Activated naive CD8-positive, alpha-beta T cell treated with anti-CD3 and anti-CD28 coated beads, Interleukin-2, amount 10 ng/mL, durations not matched to agents 7 days and 5 days (primary cell): Measurements from ENCODE around the gene ARID5A. TPM values are rescaled to one million over a fixed set of nuclear protein-coding genes. Genes with fewer than 3 reads are reported as not detected.

ENCODE experiments used
- ATAC-seq: fragments of 150-1000 bp; cut with Tn5 transposase; one replicate; pipeline ENCODE4 v1.10.0; 2021; ENCODE audit warnings: low read depth, moderate library complexity
- POLR2A ChIA-PET: fragments of 350-600 bp; sonication (Branson Sonifier 250); formaldehyde crosslinking; loops from one replicate; lab custom pipeline; 2021; ENCODE audit warnings: antibody characterized with exemption; lab: Charles Lee
- DNase-seq: peaks from one replicate; pipeline ENCODE4 v3.0.0; 2021
- H3K27ac Mint-ChIP-seq: one replicate; pipeline ENCODE4 v1.8.0; 2022; ENCODE audit warnings: mild to moderate bottlenecking, mixed read lengths
- H3K27me3 Mint-ChIP-seq: one replicate; pipeline ENCODE4 v1.8.0; 2022; ENCODE audit warnings: mild to moderate bottlenecking, moderate library complexity, mixed read lengths
- H3K36me3 Mint-ChIP-seq: one replicate; pipeline ENCODE4 v1.8.0; 2021; ENCODE audit warnings: mild to moderate bottlenecking, mixed read lengths
- H3K4me1 Mint-ChIP-seq: one replicate; pipeline ENCODE4 v1.8.0; 2021; ENCODE audit warnings: mixed read lengths
- H3K4me3 Mint-ChIP-seq: one replicate; pipeline ENCODE4 v1.8.0; 2022; ENCODE audit warnings: mild to moderate bottlenecking, moderate library complexity, mixed read lengths
- H3K9me3 Mint-ChIP-seq: one replicate; pipeline ENCODE4 v1.8.0; 2021; ENCODE audit warnings: mixed read lengths
- total RNA-seq, 2 experiments: library from RNA; stranded (reverse); gene quantifications; one replicate each; pipeline ENCODE4 v1.2.3, GENCODE V29; 2021

The ARID5A gene
- total RNA-seq, 2 experiments from 2014 or later: 62.1 to 62.8 TPM

DNA sequence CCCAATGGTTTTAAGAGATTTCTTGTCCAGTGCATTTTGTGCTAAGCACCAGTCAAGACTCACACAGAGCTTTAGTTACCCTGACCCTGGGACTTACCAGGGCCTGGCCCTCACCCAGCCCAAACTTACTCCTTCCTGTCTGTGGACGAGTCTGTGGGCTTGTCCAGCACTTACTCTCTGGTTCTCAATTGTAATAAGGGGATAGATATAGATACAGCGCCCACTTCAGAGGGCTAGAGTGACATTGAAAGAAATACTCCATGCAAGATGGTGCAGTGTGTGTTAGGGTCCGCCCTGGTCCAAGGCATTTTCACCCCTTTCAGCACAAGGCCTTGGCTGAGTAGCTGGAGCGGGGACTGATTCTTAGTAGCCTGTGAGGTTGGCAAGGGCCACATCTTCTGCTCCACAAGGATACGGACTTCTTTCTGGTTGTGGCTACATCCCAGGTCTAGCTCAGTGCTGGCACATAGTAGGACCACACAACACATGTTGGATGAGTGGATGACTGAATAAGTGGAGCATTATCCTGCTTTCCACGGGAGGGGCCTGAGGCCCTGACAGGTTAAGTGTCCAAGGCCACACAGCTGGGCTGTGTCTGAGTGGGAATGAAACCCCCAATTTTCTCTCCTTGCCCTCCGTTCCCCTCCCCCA lies 3.8 kb upstream of the ARID5A start:
- Mint-ChIP-seq H3K4me3 (peak overlapping the region; percentile 71), H3K36me3 (no peaks in the 10 kb centered on the region), H3K4me1 (peaks cover 43% of the 10 kb centered on the region), H3K9me3 (no peaks in the 10 kb centered on the region), H3K27ac (peak overlapping the region; percentile 76), H3K27me3 (no peaks in the 10 kb centered on the region)
- ATAC-seq (no peak), DNase-seq (no peak)
- POLR2A ChIA-PET: interaction anchor here (2.0 kb wide), 1 partner anchor 9 kb away, joined by 7 read pairs; no protein-coding TSS in a partner anchor

DNA sequence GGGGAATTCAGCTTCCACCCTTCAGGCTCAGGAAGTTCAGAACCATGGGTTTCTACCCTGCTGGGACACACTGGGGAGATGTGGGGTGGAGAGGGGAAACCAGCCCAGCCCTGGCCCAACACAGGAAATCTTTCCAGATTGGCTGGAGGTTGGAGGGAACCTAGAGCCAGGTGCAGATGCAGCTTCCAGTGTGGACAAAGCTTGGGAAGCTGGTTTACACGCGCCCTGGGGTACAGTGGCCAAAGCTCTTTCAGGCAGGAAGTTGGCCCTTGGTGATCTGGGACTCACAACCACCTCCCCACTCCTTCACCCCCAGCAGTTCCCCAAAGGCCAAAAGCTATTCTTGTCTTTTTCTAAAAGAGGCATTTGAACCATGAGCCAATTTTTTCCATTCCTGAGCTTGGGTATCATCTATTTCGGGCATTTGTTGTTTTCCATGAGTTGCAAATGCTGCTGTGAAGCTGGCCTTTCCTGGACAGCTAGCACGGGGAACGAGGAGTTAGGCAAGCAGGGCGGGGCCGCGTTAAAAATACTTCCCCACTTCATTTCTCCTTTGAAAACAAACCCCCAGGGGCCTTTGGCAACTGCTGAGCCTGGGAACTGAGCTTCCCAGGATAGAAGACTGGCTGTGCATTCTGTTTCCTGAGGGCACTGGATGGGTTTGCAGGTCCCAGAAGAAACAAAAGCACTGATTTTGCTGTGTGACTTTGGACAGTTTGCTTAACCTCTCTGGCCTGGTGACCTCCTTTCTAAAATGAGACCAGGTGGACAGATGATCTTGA lies 3.1 kb upstream of the ARID5A start:
- no peak overlapping the region for H3K27ac Mint-ChIP-seq
- H3K4me3 Mint-ChIP-seq: no peak overlapping the region
- H3K27me3 Mint-ChIP-seq: no peaks in the 10 kb centered on the region
- no peaks in the 10 kb centered on the region for H3K36me3 Mint-ChIP-seq
- H3K9me3 Mint-ChIP-seq: no peaks in the 10 kb centered on the region
- peaks cover 38% of the 10 kb centered on the region for H3K4me1 Mint-ChIP-seq
- ATAC-seq: no peak
- POLR2A ChIA-PET: interaction anchor here (2.0 kb wide), 1 partner anchor 10 kb away, joined by 7 read pairs; no protein-coding TSS in a partner anchor
- no peak for DNase-seq

DNA sequence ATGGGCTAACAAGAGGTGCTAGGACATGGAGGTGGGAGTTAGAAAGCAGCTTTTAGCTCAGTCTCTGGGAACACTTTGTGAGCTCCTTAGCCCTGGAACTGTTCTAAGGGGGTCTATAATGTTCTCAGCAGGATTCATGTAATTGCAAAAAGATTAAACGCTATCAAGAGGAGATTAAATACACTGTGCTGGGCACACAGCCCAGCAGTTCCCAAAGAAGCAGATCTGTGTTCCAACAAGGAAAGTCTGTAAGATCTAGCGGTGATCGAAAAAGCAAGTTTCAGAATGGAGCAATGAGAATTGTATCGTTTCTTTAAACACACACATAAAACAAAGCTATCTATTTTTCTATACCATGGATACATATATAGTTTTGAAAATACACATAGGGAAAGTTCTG lies 2.4 kb upstream of the ARID5A start:
- no peak overlapping the region for H3K4me3 Mint-ChIP-seq
- peaks cover 2% of the 10 kb centered on the region for H3K36me3 Mint-ChIP-seq
- no peaks in the 10 kb centered on the region for H3K27me3 Mint-ChIP-seq
- POLR2A ChIA-PET: interaction anchor here (2.0 kb wide), 1 partner anchor 10 kb away, joined by 7 read pairs; no protein-coding TSS in a partner anchor
- no peak overlapping the region for H3K27ac Mint-ChIP-seq
- ATAC-seq (no peak), DNase-seq (no peak)
- H3K4me1 Mint-ChIP-seq: peaks cover 36% of the 10 kb centered on the region
- no peaks in the 10 kb centered on the region for H3K9me3 Mint-ChIP-seq

DNA sequence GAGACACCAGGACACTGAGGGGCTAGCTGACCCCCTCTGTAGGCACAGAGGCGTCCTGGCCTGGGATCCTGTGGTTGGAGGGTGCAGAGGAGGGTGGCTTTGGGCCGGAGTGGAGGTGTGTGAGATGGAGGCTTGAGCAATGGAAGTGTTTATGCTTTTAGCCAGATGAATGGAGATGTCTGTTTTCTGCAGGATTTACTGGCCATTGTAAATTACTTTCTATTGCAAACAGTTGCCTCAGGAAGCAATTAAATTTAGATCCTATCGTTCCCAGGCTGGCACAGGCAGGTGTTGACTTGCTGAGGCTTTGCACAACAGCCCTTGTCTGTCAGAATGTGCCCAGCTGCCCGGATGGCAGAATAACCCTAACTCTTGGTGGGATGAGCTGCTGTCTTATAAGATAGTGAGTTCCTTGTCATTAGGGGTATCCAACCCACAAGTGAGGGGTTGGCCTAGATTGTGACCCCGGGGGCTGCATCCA lies 1.8 kb upstream of the ARID5A start:
- Mint-ChIP-seq H3K36me3 (peaks cover 4% of the 10 kb centered on the region), H3K27me3 (peaks cover 2% of the 10 kb centered on the region), H3K4me1 (peaks cover 42% of the 10 kb centered on the region), H3K9me3 (no peaks in the 10 kb centered on the region), H3K4me3 (no peak overlapping the region), H3K27ac (no peak overlapping the region)
- POLR2A ChIA-PET: interaction anchor here (0.8 to 5.1 kb wide), 3 partner anchors 9 to 282 kb away, joined by 3 to 93 read pairs (median 3); partner anchors contain the start of gene CNNM3
- ATAC-seq (no peak), DNase-seq (no peak)

DNA sequence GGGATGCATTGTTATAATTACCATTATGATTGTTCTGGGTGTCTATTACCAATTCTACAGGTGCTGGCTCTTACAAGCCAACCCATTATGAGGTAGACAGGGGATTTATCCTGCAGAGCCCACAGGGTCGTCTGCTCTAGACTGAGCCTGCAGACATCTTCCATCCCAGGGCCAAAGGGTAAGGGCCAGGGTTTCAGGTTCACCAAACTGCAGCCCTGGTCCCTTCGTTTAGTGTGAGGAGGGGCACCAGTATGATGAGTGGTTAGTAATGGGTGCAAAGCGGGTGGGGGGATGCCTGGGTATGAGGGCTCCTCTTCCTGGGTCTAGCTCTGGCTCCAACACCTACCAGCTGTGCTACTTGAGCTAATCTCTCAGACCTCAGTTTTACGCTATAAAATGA lies 1.2 kb upstream of the ARID5A start:
- POLR2A ChIA-PET: interaction anchor here (0.6 to 5.1 kb wide), 7 partner anchors 9 to 447 kb away, joined by 3 to 93 read pairs (median 5); partner anchors contain the start of gene CNNM3
- Mint-ChIP-seq H3K4me1 (peaks cover 44% of the 10 kb centered on the region), H3K27me3 (peaks cover 2% of the 10 kb centered on the region), H3K36me3 (peaks cover 6% of the 10 kb centered on the region), H3K4me3 (no peak overlapping the region), H3K9me3 (no peaks in the 10 kb centered on the region), H3K27ac (no peak overlapping the region)
- no peak for DNase-seq
- no peak for ATAC-seq

DNA sequence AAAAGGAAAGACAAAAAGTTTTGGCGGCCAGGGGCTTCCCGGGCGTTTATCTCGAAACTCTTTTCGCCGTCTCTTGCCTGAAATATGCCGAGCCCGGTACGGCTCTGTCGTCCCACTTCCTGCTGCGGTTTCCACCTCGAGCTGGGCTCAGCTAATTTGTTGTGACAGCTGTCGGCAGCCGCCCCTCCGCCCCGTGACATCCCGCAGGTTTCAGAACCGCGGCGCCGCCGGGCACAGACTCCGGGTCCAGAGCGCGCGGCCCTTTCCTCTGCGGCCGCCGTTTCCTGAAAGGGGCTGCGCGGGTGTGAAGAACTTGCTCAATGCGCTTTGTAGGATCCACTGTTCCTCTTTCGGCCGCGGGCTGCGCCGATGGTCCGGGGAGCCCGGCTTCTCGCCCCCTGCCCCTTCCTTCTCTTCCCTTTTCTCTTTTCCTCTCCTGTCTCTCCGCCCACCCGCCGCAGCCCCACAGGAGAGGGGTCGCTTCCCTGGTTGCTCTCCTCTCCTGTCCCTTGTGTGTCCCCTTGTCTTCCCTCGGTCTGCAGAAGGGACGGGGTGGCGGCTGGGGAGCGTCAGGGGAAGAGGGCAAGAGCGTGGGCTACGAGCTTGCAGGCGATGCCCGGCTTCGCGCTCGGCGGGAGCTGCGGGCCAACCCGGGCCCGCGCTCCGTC lies 648 bp downstream of the ARID5A start:
- POLR2A ChIA-PET: interaction anchor here (0.6 to 5.1 kb wide), 16 partner anchors 11 to 575 kb away, joined by 3 to 93 read pairs (median 4); partner anchors contain the start of gene ANKRD39
- DNase-seq (peak; percentile 87), ATAC-seq (peak; percentile 49)
- H3K36me3 Mint-ChIP-seq: peaks cover 9% of the 10 kb centered on the region
- peaks cover 39% of the 10 kb centered on the region for H3K4me1 Mint-ChIP-seq
- no peaks in the 10 kb centered on the region for H3K9me3 Mint-ChIP-seq
- peak overlapping the region; percentile 96 for H3K27ac Mint-ChIP-seq
- peaks cover 2% of the 10 kb centered on the region for H3K27me3 Mint-ChIP-seq
- peak overlapping the region; percentile 93 for H3K4me3 Mint-ChIP-seq

DNA sequence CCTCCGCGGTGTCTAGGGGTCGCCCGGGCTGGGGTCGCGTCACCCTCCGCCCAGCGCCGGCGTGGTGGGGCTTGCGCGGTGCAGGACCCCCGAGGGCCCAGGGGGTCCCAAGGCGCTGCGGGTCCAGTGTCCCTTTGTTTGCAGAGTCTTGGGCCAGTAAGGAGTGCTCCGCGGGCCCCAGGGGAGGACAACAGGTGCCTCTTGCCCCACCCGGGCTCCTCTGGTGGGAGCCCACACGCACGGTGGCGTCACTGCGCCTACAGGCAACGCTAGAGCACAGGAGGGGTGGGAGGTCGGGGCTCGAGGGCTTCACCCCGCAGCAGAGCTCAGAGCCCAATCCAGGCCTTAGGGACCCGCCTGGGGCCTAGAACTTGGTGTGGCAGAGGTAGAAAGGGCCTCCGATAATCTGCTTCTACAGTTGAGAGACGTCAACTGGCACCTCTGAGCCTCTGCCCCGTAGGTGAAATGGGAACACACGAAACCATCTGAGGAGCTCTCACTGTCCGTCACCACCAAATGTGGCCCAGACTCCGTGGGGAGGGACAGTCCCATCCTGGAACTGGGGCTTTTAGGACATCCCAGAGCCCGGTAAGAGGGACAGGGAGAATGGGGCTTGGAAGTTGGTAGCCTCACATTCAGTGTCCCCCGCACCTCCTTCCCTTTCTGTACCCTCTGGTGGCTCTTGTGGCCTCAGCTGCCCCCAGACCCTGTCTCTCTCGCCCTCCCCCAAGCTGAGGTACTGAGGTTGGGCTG lies 1.4 kb downstream of the ARID5A start:
- peak overlapping the region; percentile 98 for H3K27ac Mint-ChIP-seq
- peak overlapping the region; percentile 93 for H3K4me3 Mint-ChIP-seq
- H3K9me3 Mint-ChIP-seq: no peaks in the 10 kb centered on the region
- POLR2A ChIA-PET: interaction anchor here (0.5 to 5.1 kb wide), 19 partner anchors 10 to 330 kb away, joined by 3 to 93 read pairs (median 4); partner anchors contain the start of genes ANKRD39 and STARD7
- ATAC-seq (peak; percentile 11), DNase-seq (peak; percentile 71)
- H3K27me3 Mint-ChIP-seq: peaks cover 2% of the 10 kb centered on the region
- peaks cover 16% of the 10 kb centered on the region for H3K36me3 Mint-ChIP-seq
- H3K4me1 Mint-ChIP-seq: peaks cover 34% of the 10 kb centered on the region

DNA sequence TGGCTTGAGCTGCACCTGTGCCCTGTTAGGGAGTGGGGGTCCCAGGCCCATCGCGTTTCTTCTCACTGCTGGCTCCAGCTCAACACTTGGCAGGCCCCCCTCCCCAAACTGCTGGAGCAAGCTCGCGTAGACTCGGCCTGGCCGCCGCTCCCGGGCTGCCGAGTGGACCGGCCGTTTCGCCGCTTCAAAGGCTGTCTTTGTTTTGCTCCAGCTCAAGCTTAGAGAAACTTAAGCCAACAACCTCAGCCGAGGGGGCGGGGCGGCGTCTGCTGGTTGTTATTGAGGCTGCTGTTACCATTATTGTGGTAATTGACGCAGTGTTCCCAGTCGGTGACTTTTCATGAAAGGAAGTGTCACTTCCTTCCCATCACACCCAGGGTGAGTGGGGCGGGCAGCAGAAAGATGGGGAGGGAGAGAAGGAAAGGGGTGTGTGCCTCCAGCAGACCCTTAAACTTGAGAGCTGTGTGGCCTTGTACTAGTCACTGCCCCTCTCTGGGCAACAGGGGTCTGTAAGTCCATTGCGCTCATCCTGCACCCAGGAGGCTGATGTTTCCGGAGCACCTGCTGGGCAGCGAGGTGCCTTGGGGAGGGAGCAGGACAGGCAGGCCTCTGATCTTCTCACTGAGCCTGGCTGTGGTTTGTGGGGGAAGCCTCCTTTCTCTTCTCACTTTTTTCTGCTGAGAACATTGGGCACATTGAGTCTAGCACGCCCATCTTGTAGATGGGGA lies 2.1 kb downstream of the ARID5A start:
- DNase-seq: peak; percentile 89
- peaks cover 2% of the 10 kb centered on the region for H3K27me3 Mint-ChIP-seq
- POLR2A ChIA-PET: interaction anchor here (0.5 to 5.1 kb wide), 16 partner anchors 7 to 330 kb away, joined by 3 to 93 read pairs (median 4); partner anchors contain the start of genes ANKRD39 and STARD7
- no peaks in the 10 kb centered on the region for H3K9me3 Mint-ChIP-seq
- H3K36me3 Mint-ChIP-seq: peaks cover 23% of the 10 kb centered on the region
- ATAC-seq: peak; percentile 37
- peak overlapping the region; percentile 93 for H3K4me3 Mint-ChIP-seq
- peaks cover 34% of the 10 kb centered on the region for H3K4me1 Mint-ChIP-seq
- peak overlapping the region; percentile 98 for H3K27ac Mint-ChIP-seq

DNA sequence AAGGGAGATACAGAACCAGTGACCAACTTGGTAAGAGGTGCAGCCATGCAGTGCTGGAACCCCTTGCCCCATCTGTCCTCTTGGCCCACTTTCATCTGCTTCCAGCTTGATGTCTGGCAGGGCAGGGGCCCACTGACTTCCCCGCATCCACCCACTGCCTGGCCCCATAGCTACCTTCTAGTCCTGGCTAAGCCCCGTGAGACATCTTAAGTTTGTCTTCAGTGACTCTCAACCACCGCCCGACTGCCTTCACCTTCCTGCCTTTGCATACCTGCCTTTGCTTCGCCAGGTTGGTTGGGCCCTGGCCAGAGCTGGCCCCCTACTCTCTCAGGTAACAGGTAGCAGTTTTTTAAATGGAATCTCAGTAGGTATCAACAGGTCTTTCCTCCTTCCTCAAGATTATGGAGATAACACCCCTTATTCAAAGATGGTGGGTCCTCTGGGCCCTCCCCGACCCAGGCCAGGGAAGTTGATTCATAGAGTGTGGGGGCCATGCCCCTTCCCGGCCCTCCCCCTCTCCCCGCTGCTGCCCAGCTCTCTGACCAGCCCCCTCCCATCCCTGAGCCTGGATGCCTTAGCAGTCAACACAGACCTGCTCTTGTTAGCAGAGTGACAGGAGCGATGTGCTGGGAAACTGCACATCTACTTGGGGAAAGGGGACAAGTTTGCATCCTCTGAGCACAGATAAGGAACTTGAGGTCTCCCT lies 2.8 kb downstream of the ARID5A start:
- Mint-ChIP-seq H3K27me3 (peaks cover 2% of the 10 kb centered on the region), H3K4me1 (peaks cover 37% of the 10 kb centered on the region), H3K27ac (peak overlapping the region; percentile 98), H3K9me3 (no peaks in the 10 kb centered on the region), H3K4me3 (peak overlapping the region; percentile 93), H3K36me3 (peaks cover 30% of the 10 kb centered on the region)
- POLR2A ChIA-PET: interaction anchor here (1.9 to 5.1 kb wide), 5 partner anchors 8 to 55 kb away, joined by 5 to 93 read pairs (median 26); no protein-coding TSS in a partner anchor
- ATAC-seq (peak; percentile 6), DNase-seq (no peak)

DNA sequence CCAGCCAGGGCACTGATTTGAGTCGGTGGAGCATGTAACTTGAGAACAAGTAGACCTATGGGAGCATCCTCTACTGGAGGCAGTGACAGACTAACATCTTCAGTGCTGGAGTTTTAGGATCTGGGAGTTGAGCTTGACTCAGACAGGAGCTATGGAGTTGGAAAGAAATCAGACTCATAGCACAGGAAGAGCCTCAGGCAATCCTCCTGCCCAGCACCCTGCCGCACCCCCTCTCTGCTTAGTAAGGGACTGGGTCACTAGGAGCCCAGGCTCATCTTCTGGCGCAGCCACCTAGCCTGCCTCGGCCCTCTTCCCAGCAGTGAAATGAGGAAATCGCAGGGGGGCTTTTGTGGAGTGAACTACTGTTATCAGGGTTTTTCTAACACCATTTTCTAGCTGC lies 3.6 kb downstream of the ARID5A start:
- Mint-ChIP-seq H3K27me3 (peaks cover 2% of the 10 kb centered on the region), H3K4me3 (peak overlapping the region; percentile 29), H3K36me3 (peaks cover 35% of the 10 kb centered on the region), H3K9me3 (no peaks in the 10 kb centered on the region), H3K4me1 (peaks cover 41% of the 10 kb centered on the region), H3K27ac (no peak overlapping the region)
- no peak for DNase-seq
- no peak for ATAC-seq
- POLR2A ChIA-PET: interaction anchor here (1.9 to 4.0 kb wide), 3 partner anchors 9 to 54 kb away, joined by 5 to 35 read pairs (median 15); no protein-coding TSS in a partner anchor
